GM19025 (cell line): ENCODE data around the gene COBL.
"Not testable (repeated sequence)": the region's sequence is repeated elsewhere in the genome, so short reads cannot be mapped to it uniquely, and the experiment has no call there.

Source experiments
- ATAC-seq: cut with Tn5 transposase; IDR thresholded peaks from one replicate; pipeline ENCODE4 v1.9.1; 2021; ENCODE audit warnings: mild to moderate bottlenecking, low read depth, moderate library complexity; ENCODE audit not compliant: unreplicated experiment

COBL gene

DNA sequence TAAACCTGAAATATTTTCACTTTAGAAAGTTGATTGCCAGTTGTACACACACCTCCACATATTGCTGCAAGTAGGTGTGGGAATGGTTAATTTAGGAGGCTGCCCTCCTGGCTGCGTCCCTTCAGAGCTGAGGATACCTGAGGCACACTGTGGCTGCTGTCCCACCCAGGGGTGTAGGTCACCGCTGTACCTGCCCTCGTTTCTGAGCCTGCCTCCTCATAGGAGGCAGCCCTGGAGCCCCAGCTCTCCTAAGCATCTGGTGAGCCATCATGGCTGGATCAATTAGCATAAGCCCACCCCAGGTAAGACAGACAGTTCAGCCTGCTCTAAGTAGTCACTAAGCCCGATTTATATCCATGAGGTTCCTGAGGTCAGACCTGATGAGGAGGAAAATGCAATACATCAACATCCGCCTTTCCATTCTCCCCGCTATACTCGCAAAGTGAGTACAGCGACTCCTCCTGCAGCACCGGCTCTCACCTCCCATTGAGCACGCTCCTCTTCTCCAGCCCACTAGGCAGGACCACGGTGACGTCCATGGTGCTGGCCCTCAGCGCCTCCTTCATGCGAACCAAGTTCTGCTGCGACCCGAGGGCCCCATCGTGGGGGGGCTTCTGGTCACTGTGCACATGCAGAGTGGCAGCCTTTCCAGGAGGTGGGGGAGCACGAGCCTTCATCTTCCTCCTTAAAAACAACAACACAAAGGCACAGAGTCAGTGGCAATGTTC lies 97.2 kb downstream of the COBL start:
- ATAC-seq: no peak

DNA sequence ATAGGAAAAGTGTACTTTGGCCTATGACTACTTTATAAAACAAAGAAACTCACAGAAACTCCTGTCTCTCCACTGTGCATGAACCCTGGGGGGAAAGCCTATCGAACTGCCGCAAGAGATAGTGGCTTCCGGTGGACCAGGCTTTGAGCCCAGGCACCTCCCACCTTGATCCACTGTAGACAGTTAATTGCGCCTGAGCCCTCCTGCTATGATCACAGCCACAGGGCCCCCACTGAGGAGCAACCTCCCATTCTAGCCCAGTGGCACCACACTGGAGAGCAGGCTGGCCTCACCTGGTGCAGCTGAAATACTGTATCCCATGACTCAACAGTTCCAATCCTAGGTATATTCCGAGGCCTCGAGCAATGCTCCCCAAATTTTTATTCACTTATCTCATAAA lies 98.8 kb downstream of the COBL start:
- no peak for ATAC-seq

DNA sequence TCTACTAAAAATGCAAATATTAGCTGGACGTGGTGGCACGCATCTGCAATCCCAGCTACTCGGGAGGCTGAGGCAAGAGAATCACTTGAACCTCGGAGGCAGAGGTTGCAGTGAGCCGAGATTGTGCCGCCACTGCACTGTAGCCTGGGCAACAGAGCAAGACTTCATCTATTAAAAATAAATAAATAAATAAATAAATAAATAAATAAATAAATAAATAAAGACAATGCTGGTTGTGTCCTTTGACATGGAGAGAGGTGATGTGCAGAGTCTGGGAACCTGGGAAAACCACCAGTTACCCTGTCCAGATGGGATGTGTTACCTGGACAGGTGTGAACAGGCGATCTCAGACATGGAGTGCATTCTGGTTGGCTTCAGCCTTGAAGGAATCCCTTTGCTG lies 102.5 kb downstream of the COBL start:
- ATAC-seq: no peak

DNA sequence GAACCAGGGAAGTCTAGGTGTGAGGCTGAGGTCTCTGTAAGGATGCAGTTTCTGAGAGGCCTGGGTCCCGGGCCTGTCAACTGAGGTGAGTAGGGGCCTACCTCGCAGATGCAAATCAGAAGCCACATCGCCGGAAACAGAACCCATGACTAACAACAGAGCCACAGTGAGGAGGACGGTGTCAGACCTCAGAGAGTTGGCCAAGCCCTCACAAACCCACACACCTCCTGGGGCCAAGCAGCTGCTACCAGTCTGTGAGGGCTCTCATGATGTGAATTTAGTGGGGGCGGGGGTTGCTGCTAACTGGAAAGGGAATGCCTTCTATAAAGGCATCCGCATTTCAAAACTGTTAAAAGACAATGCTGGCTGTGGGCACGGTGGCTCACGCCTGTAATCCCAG lies 103.0 kb downstream of the COBL start:
- ATAC-seq: no peak

- ATAC-seq: no peak
Measured at GRCh38 chr7:51210766-51211165, 105.8 kb downstream of the COBL start.

GRCh38 chr7:51209426-51209825 lies 107.2 kb downstream of the COBL start:
- ATAC-seq: no peak

DNA sequence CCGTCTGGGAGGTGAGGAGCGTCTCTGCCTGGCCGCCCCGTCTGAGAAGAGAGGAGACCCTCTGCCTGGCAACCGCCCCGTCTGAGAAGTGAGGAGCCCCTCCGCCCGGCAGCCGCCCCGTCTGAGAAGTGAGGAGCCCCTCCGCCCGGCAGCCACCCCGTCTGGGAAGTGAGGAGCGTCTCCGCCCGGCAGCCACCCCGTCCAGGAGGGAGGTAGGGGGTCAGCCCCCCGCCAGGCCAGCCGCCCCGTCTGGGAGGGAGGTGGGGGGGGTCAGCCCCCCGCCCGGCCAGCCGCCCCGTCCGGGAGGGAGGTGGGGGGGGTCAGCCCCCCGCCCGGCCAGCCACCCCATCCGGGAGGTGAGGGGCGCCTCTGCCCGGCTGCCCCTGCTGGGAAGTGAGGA lies 108.5 kb downstream of the COBL start:
- not testable (repeated sequence) for ATAC-seq

DNA sequence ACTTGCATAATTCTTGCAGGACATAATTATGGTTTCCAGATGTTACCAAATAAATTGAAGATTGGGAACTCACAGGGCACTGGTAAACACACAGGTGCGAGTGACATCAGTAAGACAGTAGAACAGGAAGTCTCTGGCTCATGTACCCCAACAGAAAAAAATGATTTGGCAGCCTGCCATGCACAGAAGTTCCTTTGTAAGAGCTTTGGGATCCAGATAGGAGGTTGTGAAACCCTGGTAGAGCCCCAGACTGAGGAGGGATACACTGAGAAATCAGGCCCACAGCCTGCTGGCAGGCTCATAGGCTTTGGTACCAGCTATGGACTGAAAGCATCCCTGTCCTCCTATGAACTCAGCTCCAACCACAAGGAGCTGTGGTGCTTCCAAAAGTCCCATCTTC lies 118.0 kb downstream of the COBL start:
- ATAC-seq: no peak

GRCh38 chr7:51190969-51191368 lies 125.6 kb downstream of the COBL start:
- no peak for ATAC-seq

GRCh38 chr7:51189777-51190176 lies 126.8 kb downstream of the COBL start:
- ATAC-seq: no peak

- ATAC-seq: no peak
Measured at GRCh38 chr7:51188987-51189386, 127.6 kb downstream of the COBL start.

DNA sequence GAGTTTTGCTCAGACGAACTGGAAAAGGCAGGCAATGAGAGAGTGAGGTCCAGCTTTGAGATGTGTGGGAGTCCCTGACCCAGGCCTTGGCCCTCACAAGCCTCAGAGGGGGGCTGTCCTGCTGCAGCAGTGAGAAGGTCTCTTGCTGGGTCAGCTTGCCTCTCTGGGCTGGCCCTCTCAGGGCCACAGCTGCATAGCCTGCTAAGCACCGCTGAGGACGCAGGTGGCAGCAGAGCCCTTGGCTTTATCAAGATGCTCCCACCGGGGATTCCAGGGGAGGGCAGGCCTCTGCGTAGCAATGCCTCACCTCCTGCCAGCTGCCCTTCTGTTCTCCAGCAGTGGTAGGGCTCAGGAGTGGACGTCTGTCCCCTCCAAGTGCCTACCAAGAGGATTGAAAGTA lies 128.7 kb downstream of the COBL start:
- ATAC-seq: no peak

- no peak for ATAC-seq
Measured at GRCh38 chr7:51186531-51186930, 130.1 kb downstream of the COBL start.

GRCh38 chr7:51182636-51183166 lies 133.9 kb downstream of the COBL start:
- no peak for ATAC-seq

GRCh38 chr7:51180092-51180491 lies 136.5 kb downstream of the COBL start:
- ATAC-seq: no peak

DNA sequence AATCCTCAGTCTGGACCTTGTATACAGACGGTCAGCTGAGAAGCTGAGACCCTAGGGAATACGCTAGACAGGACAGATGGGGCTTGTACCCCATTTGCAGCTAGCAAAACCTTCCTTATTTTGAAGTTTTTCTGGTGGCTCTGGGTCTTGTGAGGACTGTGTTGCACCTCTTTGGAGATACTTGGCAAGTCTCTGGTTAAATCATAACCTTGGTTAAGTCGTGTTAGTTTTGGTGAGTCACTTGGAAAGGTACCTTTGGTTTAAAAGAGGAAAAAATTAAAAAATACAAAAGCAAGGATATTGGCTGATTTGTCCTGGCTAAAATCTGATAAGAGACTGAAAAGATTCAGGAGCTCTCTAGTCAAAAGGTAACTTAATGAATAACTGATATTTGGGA lies 140.6 kb downstream of the COBL start:
- ATAC-seq: no peak

DNA sequence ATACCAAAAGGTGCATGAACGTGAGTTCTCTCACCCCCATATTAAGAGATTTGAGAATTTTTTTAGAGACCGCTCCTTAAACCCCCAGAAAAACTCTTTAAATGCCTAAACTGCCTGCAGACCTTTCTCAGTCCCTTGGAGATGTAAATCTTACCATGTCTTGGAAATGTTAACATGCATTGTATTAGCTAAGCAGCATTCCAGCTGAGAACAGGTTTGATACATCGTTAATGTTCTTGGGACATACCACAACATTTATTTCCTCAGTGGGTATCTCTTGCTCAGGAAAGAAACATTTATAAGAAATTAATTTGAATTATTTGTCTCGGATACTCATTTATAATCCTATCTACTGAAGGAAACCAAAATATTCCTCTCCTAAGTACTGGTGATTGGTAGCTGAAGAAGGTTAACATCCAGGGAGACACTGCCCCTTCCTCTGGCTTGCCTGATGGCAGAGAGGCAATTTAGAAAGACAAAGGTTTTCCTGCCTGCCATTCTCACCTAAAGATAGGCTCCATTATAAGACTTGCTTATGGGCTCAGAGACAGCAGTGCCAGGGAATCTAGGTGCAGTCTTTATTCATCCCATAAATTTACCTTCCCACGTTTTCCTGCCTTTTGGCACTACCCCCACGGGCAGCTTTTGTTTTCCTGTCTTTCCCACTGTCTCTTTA lies 141.2 kb downstream of the COBL start:
- no peak for ATAC-seq

GRCh38 chr7:51165337-51165736 lies 151.3 kb downstream of the COBL start:
- no peak for ATAC-seq

- ATAC-seq: peak; percentile 91
Measured at GRCh38 chr7:51162724-51163329, 153.8 kb downstream of the COBL start.

DNA sequence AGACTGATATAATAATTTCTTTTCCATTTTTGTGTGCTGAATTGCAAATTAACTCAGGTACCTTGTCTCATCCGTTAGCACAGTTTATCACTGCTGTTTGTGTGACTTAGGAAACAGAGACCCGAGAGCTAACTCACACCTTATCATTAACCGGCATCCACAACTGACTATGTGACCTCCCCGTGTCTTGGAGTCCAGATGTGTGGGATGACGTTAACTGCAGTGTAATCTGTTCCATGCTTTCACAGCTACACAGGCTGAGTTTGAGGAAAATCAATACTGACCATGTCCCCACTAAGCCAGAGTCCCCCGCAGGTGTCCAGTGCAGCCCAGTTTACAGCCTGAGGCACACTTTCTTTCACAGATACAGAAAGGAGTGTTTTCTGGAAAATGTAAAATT lies 154.7 kb downstream of the COBL start:
- ATAC-seq: no peak

GRCh38 chr7:51160990-51161615 lies 155.5 kb downstream of the COBL start:
- ATAC-seq: no peak
